HEK293 (cell line): ENCODE measurements around the gene MRPS11.

ENCODE experiments used
- CTCF ChIA-PET: fragments of 350-600 bp; formaldehyde crosslinking; extraction: SDS; loops from one replicate; lab custom pipeline; 2021; ENCODE audit warnings: antibody characterized with exemption; lab: Yijun Ruan, JAX
- POLR2A ChIA-PET: fragments of 300-600 bp; formaldehyde crosslinking; extraction: SDS; loops from one replicate; lab custom pipeline; 2020; ENCODE audit warnings: antibody characterized with exemption, inconsistent platforms; lab: Yijun Ruan, JAX
- H3K27ac ChIP-seq: fragments of 200-500 bp; sonication (Bioruptor generic); 2 replicates; pipeline ENCODE4 v1.5.1; 2014; ENCODE audit warnings: low read depth, low read length, control low read depth, inconsistent platforms; ENCODE audit errors: extremely low read depth
- H3K36me3 ChIP-seq, 2 experiments: fragments of 200-500 bp in 1 of 2; sonication (Bioruptor generic) in 1 of 2; 1 replicate in 1 of 2; 2 replicates in 1 of 2; pipeline ENCODE4 v1.5.1; 2014 to 2017; ENCODE audit warnings: inconsistent platforms in 2 of 2, low read length in 2 of 2; ENCODE audit not compliant: control insufficient read depth in 2 of 2, insufficient read depth in 1 of 2
- H3K4me1 ChIP-seq: fragments of 200-500 bp; sonication (Bioruptor generic); 2 replicates; pipeline ENCODE4 v1.5.1; 2014; ENCODE audit warnings: mild to moderate bottlenecking, low read length, inconsistent platforms; ENCODE audit not compliant: control insufficient read depth, insufficient read depth
- H3K4me3 ChIP-seq: 2 replicates; pipeline ENCODE4 v1.5.1; 2011; ENCODE audit warnings: low read depth, mild to moderate bottlenecking, control low read depth, low read length, moderate library complexity
- H3K9me3 ChIP-seq: fragments of 200-500 bp; sonication (Bioruptor generic); 2 replicates; pipeline ENCODE4 v1.5.1; 2014; ENCODE audit warnings: low read depth, low read length, inconsistent platforms; ENCODE audit not compliant: control insufficient read depth, insufficient read depth
- ATF2 ChIP-seq: fragments of 450-650 bp; formaldehyde crosslinking; IDR thresholded peaks from 2 replicates; pipeline ENCODE4 v1.5.1; 2016; ENCODE audit warnings: missing biosample characterization, missing genetic modification characterization, low read depth
- ELK4 ChIP-seq: IDR thresholded peaks from 2 replicates; pipeline ENCODE4 v1.6.1; 2011; ENCODE audit warnings: mild to moderate bottlenecking, low read depth, low read length, borderline replicate concordance
- GLIS1 ChIP-seq: fragments of 450-650 bp; formaldehyde crosslinking; IDR thresholded peaks from 2 replicates; pipeline ENCODE4 v1.5.1; 2016; ENCODE audit warnings: missing biosample characterization, missing genetic modification characterization
- HIC1 ChIP-seq: fragments of 450-650 bp; formaldehyde crosslinking; IDR thresholded peaks from 2 replicates; pipeline ENCODE4 v1.5.1; 2016; ENCODE audit warnings: missing biosample characterization, missing genetic modification characterization
- INSM2 ChIP-seq: fragments of 450-650 bp; formaldehyde crosslinking; IDR thresholded peaks from 2 replicates; pipeline ENCODE4 v1.5.1; 2016; ENCODE audit warnings: missing biosample characterization, missing genetic modification characterization
- YY1 ChIP-seq: fragments of 450-650 bp; formaldehyde crosslinking; IDR thresholded peaks from 2 replicates; pipeline ENCODE4 v1.5.1; 2018; ENCODE audit warnings: missing biosample characterization, missing genetic modification characterization
- ZBTB20 ChIP-seq: fragments of 450-650 bp; formaldehyde crosslinking; IDR thresholded peaks from 2 replicates; pipeline ENCODE4 v1.5.1; 2016; ENCODE audit warnings: missing biosample characterization, missing genetic modification characterization
- ZBTB6 ChIP-seq: fragments of 450-650 bp; formaldehyde crosslinking; IDR thresholded peaks from 2 replicates; pipeline ENCODE4 v1.5.1; 2017; ENCODE audit warnings: missing biosample characterization, missing genetic modification characterization
- ZNF155 ChIP-seq: fragments of 450-650 bp; formaldehyde crosslinking; IDR thresholded peaks from 2 replicates; pipeline ENCODE4 v1.5.1; 2016; ENCODE audit warnings: missing biosample characterization, missing genetic modification characterization
- ZNF169 ChIP-seq: fragments of 450-650 bp; formaldehyde crosslinking; IDR thresholded peaks from 2 replicates; pipeline ENCODE4 v1.5.1; 2016; ENCODE audit warnings: missing biosample characterization, missing genetic modification characterization
- ZNF398 ChIP-seq: fragments of 450-650 bp; formaldehyde crosslinking; IDR thresholded peaks from 2 replicates; pipeline ENCODE4 v1.5.1; 2017; ENCODE audit warnings: missing biosample characterization, missing genetic modification characterization
- ZNF433 ChIP-seq: fragments of 450-650 bp; formaldehyde crosslinking; IDR thresholded peaks from 2 replicates; pipeline ENCODE4 v1.5.1; 2016; ENCODE audit warnings: missing biosample characterization, missing genetic modification characterization, low read depth
- ZNF513 ChIP-seq: fragments of 450-650 bp; IDR thresholded peaks from 2 replicates; pipeline ENCODE4 v1.5.1; 2018; ENCODE audit warnings: missing biosample characterization, missing genetic modification characterization
- ZNF645 ChIP-seq: fragments of 450-650 bp; formaldehyde crosslinking; IDR thresholded peaks from 2 replicates; pipeline ENCODE4; 2016; ENCODE audit warnings: missing biosample characterization, missing genetic modification characterization
- ZNF704 ChIP-seq: fragments of 450-650 bp; formaldehyde crosslinking; IDR thresholded peaks from 2 replicates; pipeline ENCODE4 v1.5.1; 2016; ENCODE audit warnings: missing biosample characterization, missing genetic modification characterization
- ZNF791 ChIP-seq: fragments of 450-650 bp; formaldehyde crosslinking; IDR thresholded peaks from 2 replicates; pipeline ENCODE4 v1.5.1; 2016; ENCODE audit warnings: missing biosample characterization, missing genetic modification characterization

The MRPS11 gene

GRCh38 chr15:88430051-88430450, 37.5 kb upstream of the MRPS11 start:
- Histone ChIP-seq H3K27ac (no peak overlapping the region), H3K4me1 (no peaks in the 10 kb centered on the region), H3K9me3 (no peaks in the 10 kb centered on the region), H3K36me3 (no peaks in the 10 kb centered on the region), H3K4me3 (no peak overlapping the region)
- ChIA-PET POLR2A (no interaction called here), CTCF (interaction anchor here (0.5 to 0.8 kb wide), 2 partner anchors 8 to 1826 kb away, joined by 3 to 4 read pairs; no protein-coding TSS in a partner anchor)
- TF ChIP-seq INSM2 (tag by site-specific recombination) (no peak), ATF2 (no peak), ELK4 (no peak), ZBTB6 (tag by site-specific recombination) (no peak), YY1 (tag by site-specific recombination) (no peak), ZNF704 (tag by site-specific recombination) (no peak), ZNF155 (tag by site-specific recombination) (no peak), ZNF645 (tag by site-specific recombination) (no peak), ZNF433 (tag by site-specific recombination) (no peak), ZNF791 (tag by site-specific recombination) (no peak), HIC1 (tag by site-specific recombination) (no peak), ZNF169 (tag by site-specific recombination) (no peak), ZNF398 (tag by site-specific recombination) (no peak), ZBTB20 (no peak), GLIS1 (tag by site-specific recombination) (no peak), ZNF513 (no peak)
